CD4-positive, alpha-beta memory T cell (primary cell): Measurements from ENCODE around the gene GTF2IRD1. TPM values are rescaled to one million over a fixed set of nuclear protein-coding genes. Genes with fewer than 3 reads are reported as not detected.

Experiments used
- CTCF ChIA-PET: fragments of 350-600 bp; sonication (Branson Sonifier 250); formaldehyde crosslinking; loops from one replicate; lab custom pipeline; 2021; ENCODE audit warnings: inconsistent platforms; ENCODE audit not compliant: partially characterized antibody; lab: Charles Lee
- POLR2A ChIA-PET: fragments of 350-600 bp; sonication (Branson Sonifier 250); formaldehyde crosslinking; loops from one replicate; lab custom pipeline; 2021; ENCODE audit not compliant: partially characterized antibody; lab: Charles Lee
- DNase-seq, 5 donors: peaks; one replicate each; pipeline versions ENCODE4 v3.0.0 to v3.0.0-alpha.2; 2020 to 2022; ENCODE audit warnings: mixed read lengths in 1 of 5
- H3K27ac ChIP-seq: one replicate; pipeline ENCODE4 v1.7.0; 2013; ENCODE audit warnings: low read depth, low read length
- H3K27me3 ChIP-seq: 2 replicates; pipeline ENCODE4 v1.7.0; 2013; ENCODE audit warnings: mild to moderate bottlenecking, low read length, moderate library complexity; ENCODE audit not compliant: insufficient read depth
- H3K36me3 ChIP-seq: 2 replicates; pipeline ENCODE4 v1.7.0; 2013; ENCODE audit warnings: mild to moderate bottlenecking, low read length, moderate library complexity; ENCODE audit not compliant: insufficient read depth
- H3K4me1 ChIP-seq: 2 replicates; pipeline ENCODE4 v1.7.0; 2013; ENCODE audit warnings: mild to moderate bottlenecking, low read length, moderate library complexity; ENCODE audit not compliant: insufficient read depth
- H3K4me3 ChIP-seq, 2 donors: one replicate each; pipeline ENCODE4 v1.7.0; 2013; ENCODE audit warnings: low read length in 2 of 2, mild to moderate bottlenecking in 1 of 2
- H3K9me3 ChIP-seq, 2 donors: one replicate each; pipeline ENCODE4 v1.7.0; 2013; ENCODE audit warnings: low read length in 2 of 2, control low read depth in 1 of 2; ENCODE audit not compliant: control insufficient read depth in 1 of 2
- H3K27ac Mint-ChIP-seq, 7 donors: one replicate each; pipeline ENCODE4 v1.8.0; 2020 to 2021; ENCODE audit warnings: mixed read lengths in 7 of 7, mild to moderate bottlenecking in 6 of 7, inconsistent platforms in 3 of 7, moderate library complexity in 3 of 7
- H3K27me3 Mint-ChIP-seq, 2 donors: one replicate each; pipeline ENCODE4 v1.8.0; 2020 to 2021; ENCODE audit warnings: mixed read lengths in 2 of 2
- H3K36me3 Mint-ChIP-seq, 2 donors: one replicate each; pipeline ENCODE4 v1.8.0; 2020 to 2021; ENCODE audit warnings: mixed read lengths in 2 of 2, inconsistent platforms in 1 of 2, mild to moderate bottlenecking in 1 of 2
- H3K4me1 Mint-ChIP-seq, 4 donors: one replicate each; pipeline ENCODE4 v1.8.0; 2020 to 2021; ENCODE audit warnings: mixed read lengths in 4 of 4, mild to moderate bottlenecking in 1 of 4
- H3K4me3 Mint-ChIP-seq, 8 donors: one replicate each; pipeline ENCODE4 v1.8.0; 2020 to 2021; ENCODE audit warnings: mixed read lengths in 8 of 8, mild to moderate bottlenecking in 7 of 8, moderate library complexity in 6 of 8, inconsistent platforms in 3 of 8
- H3K9me3 Mint-ChIP-seq, 8 donors: one replicate each; pipeline ENCODE4 v1.8.0; 2020 to 2021; ENCODE audit warnings: mixed read lengths in 8 of 8, mild to moderate bottlenecking in 5 of 8, inconsistent platforms in 3 of 8, moderate library complexity in 1 of 8
- intact Hi-C: fragments of 100-400 bp; cut with micrococcal nuclease; formaldehyde crosslinking; loops from one replicate; pipeline ENCODE4 v1.15.1; 2023
- polyA plus RNA-seq, 2 donors: library from polyadenylated mRNA; unstranded; fragments of 300-500 nt; fragmentation: Illumina TruSeq; gene quantifications; one replicate each; pipeline ENCODE4 v1.2.3, GENCODE V29; 2021
- total RNA-seq, 2 experiments: library from RNA; stranded (reverse); gene quantifications; one replicate each; pipeline ENCODE4 v1.2.3, GENCODE V29; 2021

The GTF2IRD1 gene
- total and polyA plus RNA-seq, 4 experiments from 2014 or later: 0.30 to 8.8 (median 4.7) TPM

- intact Hi-C loops: no loop called here
- H3K4me1 ChIP-seq: peaks cover 8% of the 10 kb centered on the region
- H3K9me3 ChIP-seq: no peaks in the 10 kb centered on the region
- no peak for DNase-seq
- H3K27ac ChIP-seq: no peak overlapping the region
- H3K36me3 ChIP-seq: no peaks in the 10 kb centered on the region
- peak overlapping the region in 1 of 7 donors; percentile 20 for H3K27ac Mint-ChIP-seq
- POLR2A ChIA-PET: no interaction called here
- no peaks in the 10 kb centered on the region for H3K27me3 Mint-ChIP-seq
- CTCF ChIA-PET: no interaction called here
- peaks cover 5 to 13% (median 10%) of the 10 kb centered on the region in 4 donors for H3K4me1 Mint-ChIP-seq
- no peaks in the 10 kb centered on the region for H3K27me3 ChIP-seq
- H3K9me3 Mint-ChIP-seq: peaks cover 0 to 2% (median 0%) of the 10 kb centered on the region in 8 donors
- no peak overlapping the region for H3K4me3 ChIP-seq
- H3K36me3 Mint-ChIP-seq: no peaks in the 10 kb centered on the region
- H3K4me3 Mint-ChIP-seq: no peak overlapping the region
These were observed 158.5 kb downstream of the GTF2IRD1 start for GRCh38 chr7:74612015-74612829.

DNA sequence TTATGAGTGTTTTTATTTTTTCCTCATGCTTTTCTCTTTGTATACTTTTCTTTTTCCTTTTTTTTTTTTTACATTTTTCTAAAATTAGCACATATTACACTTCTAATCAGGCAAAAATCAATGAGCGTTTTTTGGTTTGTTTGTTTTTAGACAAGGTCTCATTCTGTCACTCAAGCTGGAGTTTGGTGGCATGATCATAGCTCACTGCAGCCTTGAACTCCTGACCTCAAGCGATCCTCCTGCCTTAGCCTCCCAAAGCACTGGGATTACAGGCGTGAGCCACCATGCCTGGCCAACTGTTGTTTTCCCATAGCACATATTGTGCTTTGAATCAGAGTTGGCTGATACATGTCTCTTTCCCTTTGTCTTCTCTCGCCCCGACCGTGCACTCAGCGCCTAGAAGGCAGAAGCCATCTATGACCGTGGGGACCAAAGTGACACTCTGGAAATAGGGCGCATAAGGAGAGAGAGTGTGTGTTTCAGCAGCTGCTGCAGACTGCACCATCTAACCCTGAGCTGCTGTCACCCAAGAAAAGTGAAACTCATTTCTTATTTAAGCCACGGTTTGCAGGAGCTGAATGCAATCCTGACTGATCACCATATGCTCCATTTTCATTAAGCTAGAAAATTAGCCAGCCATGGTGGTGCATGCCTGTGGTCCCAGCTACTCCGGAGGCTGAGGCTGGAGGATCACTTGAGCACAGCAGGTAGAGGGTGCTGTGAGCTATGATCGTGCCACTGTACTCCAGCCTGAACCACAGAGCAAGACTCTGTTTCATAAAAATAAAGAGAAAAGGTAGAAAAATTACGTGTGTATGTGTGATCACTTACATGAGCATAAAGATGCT is 162.5 kb downstream of the GTF2IRD1 start:
- Mint-ChIP-seq H3K36me3 (no peaks in the 10 kb centered on the region), H3K27ac (no peak overlapping the region), H3K4me3 (peak overlapping the region in 1 of 8 donors; percentile 39), H3K9me3 (peaks cover 0 to 2% (median 0%) of the 10 kb centered on the region in 8 donors), H3K27me3 (no peaks in the 10 kb centered on the region), H3K4me1 (peaks cover 9 to 23% (median 15%) of the 10 kb centered on the region in 4 donors)
- no peak overlapping the region for H3K4me3 ChIP-seq
- H3K27me3 ChIP-seq: no peaks in the 10 kb centered on the region
- ChIA-PET POLR2A (no interaction called here), CTCF (interaction anchor here (0.6 to 1.0 kb wide), 2 partner anchors 9 to 157 kb away, joined by 3 read pairs; no protein-coding TSS in a partner anchor)
- H3K27ac ChIP-seq: no peak overlapping the region
- intact Hi-C loops: no loop called here
- DNase-seq: no peak
- no peaks in the 10 kb centered on the region for H3K36me3 ChIP-seq
- H3K4me1 ChIP-seq: peaks cover 17% of the 10 kb centered on the region
- H3K9me3 ChIP-seq: no peaks in the 10 kb centered on the region

DNA sequence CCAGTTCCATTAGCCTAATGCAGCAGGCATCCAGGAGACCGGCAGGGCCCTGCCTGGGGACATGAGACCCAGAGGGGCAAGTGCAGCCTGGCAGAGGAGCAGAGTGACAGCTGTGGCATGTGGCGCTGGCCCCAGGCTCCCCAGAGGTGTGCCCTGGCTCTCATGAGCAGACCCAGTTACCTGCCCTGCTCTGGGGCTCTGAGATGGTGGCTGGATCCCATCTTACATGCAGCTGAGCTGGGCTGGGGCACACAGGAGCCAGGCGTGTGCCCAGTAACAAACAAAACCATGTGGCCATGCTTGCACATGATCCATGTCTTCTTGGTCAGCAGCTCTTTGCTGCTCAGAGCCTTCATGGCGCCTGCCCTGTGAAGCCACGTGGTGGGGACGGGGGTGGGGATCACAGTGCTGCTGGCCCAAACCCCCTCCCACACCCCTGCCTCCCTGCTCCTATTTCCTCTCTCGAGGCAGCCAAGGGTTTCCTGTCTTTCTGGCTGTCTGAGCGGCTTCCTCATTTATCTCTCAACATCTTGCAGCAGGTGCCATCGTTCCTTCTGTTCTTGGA is 163.6 kb downstream of the GTF2IRD1 start:
- ChIA-PET CTCF (no interaction called here), POLR2A (interaction anchor here (1.3 kb wide), 1 partner anchor 40 kb away, joined by 4 read pairs; the partner anchor contains the start of gene GTF2I)
- Mint-ChIP-seq H3K27ac (peak overlapping the region in 6 of 7 donors; percentile 24 to 86 (median 74)), H3K9me3 (peaks cover 0 to 2% (median 0%) of the 10 kb centered on the region in 8 donors), H3K27me3 (no peaks in the 10 kb centered on the region), H3K4me3 (peak overlapping the region; percentile 40 to 79 (median 64)), H3K4me1 (peaks cover 9 to 23% (median 15%) of the 10 kb centered on the region in 4 donors), H3K36me3 (no peaks in the 10 kb centered on the region)
- H3K4me1 ChIP-seq: peaks cover 17% of the 10 kb centered on the region
- no peaks in the 10 kb centered on the region for H3K36me3 ChIP-seq
- intact Hi-C loops: no loop called here
- no peak overlapping the region for H3K4me3 ChIP-seq
- no peaks in the 10 kb centered on the region for H3K27me3 ChIP-seq
- peak in 2 of 5 donors; percentile 4 to 5 for DNase-seq
- H3K27ac ChIP-seq: no peak overlapping the region
- H3K9me3 ChIP-seq: no peaks in the 10 kb centered on the region

DNA sequence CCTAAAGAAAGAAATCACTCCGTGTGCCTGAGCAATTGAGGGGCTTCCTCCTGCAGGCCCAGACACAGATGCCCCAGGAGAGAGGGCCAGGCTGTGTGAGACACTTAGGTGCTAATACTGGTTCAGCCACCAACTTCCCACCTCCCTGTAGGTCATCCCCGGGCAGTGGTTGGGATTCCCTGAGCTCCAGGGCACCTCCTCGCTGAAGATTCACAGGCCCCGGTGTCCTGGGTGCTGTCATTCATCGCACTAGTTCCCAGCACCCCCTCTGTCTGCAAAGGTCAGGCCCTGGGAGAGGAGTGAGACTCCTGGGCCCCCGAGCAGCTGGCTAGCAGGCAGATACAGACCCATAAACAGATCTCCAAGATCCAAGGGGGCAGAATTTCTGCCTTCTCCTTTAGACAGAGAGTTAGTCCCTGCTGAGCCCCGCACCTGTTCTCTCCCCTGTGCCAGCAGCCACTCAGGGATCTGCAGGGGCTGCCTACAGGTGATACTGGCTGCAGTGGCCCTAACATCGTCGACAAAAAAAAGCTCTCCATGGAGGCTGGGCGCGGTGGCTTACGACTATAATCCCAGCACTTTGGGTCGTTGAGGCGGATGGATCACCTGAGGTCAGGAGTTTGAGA is 165.6 kb downstream of the GTF2IRD1 start:
- ChIA-PET POLR2A (no interaction called here), CTCF (no interaction called here)
- Mint-ChIP-seq H3K9me3 (peaks cover 0 to 2% (median 0%) of the 10 kb centered on the region in 8 donors), H3K4me3 (no peak overlapping the region), H3K27ac (no peak overlapping the region), H3K27me3 (no peaks in the 10 kb centered on the region), H3K4me1 (peaks cover 9 to 23% (median 14%) of the 10 kb centered on the region in 4 donors), H3K36me3 (no peaks in the 10 kb centered on the region)
- Histone ChIP-seq H3K27me3 (no peaks in the 10 kb centered on the region), H3K36me3 (no peaks in the 10 kb centered on the region), H3K4me3 (no peak overlapping the region), H3K27ac (no peak overlapping the region), H3K4me1 (peaks cover 17% of the 10 kb centered on the region), H3K9me3 (no peaks in the 10 kb centered on the region)
- intact Hi-C loops: no loop called here
- DNase-seq: no peak

DNA sequence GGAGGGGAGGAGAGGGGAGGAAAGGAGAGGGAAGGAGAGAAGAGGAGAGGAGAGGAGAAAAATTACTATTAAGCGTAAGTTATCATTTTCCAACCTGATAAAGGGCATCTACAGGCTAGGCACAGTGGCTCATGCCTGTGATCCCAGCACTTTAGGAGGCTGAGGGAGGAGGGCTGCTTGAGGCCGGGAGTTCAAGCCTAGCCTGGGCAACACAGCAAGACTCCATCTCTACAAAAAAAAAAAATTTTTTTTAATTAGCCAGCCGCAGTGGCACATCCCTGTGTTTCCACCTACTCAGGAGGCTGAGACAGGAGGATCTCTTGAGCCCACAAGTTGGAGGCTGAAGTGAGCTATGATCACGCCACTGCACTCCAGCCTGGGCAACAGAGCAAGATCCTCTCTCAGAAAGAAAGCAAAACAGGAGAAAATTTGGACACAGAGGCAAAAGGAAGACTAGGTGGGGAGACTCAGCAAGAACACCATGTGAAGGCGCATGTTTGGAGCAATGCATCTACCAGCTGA is 168.6 kb downstream of the GTF2IRD1 start:
- Mint-ChIP-seq H3K27me3 (no peaks in the 10 kb centered on the region), H3K9me3 (no peaks in the 10 kb centered on the region), H3K27ac (no peak overlapping the region), H3K36me3 (no peaks in the 10 kb centered on the region), H3K4me1 (peaks cover 5 to 10% (median 6%) of the 10 kb centered on the region in 4 donors), H3K4me3 (no peak overlapping the region)
- intact Hi-C loops: no loop called here
- POLR2A ChIA-PET: no interaction called here
- no peaks in the 10 kb centered on the region for H3K9me3 ChIP-seq
- H3K27me3 ChIP-seq: no peaks in the 10 kb centered on the region
- no peak overlapping the region for H3K4me3 ChIP-seq
- no peak overlapping the region for H3K27ac ChIP-seq
- no peaks in the 10 kb centered on the region for H3K36me3 ChIP-seq
- DNase-seq: no peak
- H3K4me1 ChIP-seq: peaks cover 8% of the 10 kb centered on the region
- CTCF ChIA-PET: interaction anchor here (0.8 to 1.5 kb wide), 2 partner anchors 195 to 1578 kb away, joined by 3 read pairs; no protein-coding TSS in a partner anchor

- H3K27me3 ChIP-seq: no peaks in the 10 kb centered on the region
- POLR2A ChIA-PET: no interaction called here
- CTCF ChIA-PET: interaction anchor here (0.8 kb wide), 1 partner anchor 1577 kb away, joined by 3 read pairs; no protein-coding TSS in a partner anchor
These were observed 169.4 kb downstream of the GTF2IRD1 start for GRCh38 chr7:74623135-74623534.

More at GRCh38 chr7:74623135-74623534, 169.4 kb downstream of the GTF2IRD1 start:
- Histone ChIP-seq H3K9me3 (no peaks in the 10 kb centered on the region), H3K4me1 (no peaks in the 10 kb centered on the region), H3K36me3 (no peaks in the 10 kb centered on the region), H3K4me3 (no peak overlapping the region), H3K27ac (no peak overlapping the region)
- no peak overlapping the region for H3K4me3 Mint-ChIP-seq
- H3K27me3 Mint-ChIP-seq: no peaks in the 10 kb centered on the region
- no peak overlapping the region for H3K27ac Mint-ChIP-seq
- peaks cover 0 to 3% (median 2%) of the 10 kb centered on the region in 4 donors for H3K4me1 Mint-ChIP-seq
- no peaks in the 10 kb centered on the region for H3K36me3 Mint-ChIP-seq
- intact Hi-C loops: no loop called here
- no peaks in the 10 kb centered on the region for H3K9me3 Mint-ChIP-seq
- DNase-seq: no peak
